Measurements from ENCODE around the gene RNF222.

DNA sequence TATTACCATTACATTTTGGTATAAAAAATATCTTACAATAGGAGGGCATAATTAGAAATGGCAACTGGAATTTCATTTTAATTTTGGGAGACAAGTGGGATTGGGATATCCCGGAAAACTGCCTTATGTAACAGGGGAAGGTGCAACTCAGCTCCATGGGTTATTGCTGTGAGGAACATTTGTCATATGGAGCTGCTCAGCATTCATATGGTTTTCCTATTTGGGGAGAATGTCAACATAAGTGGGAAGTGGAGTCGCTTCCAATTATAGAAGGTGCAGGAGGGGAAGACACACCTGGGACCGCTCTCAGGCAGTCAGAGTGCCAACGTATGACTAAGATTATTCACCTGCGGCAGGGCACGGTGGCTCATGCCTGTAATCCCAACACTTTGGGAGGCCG lies 47.3 kb downstream of the RNF222 start:
- TF ChIP-seq ZNF274 (IDR thresholded peaks at IDR 0.05; ENCODE audit: insufficient read depth, insufficient read length) (no peak), IRF4 (IDR thresholded peaks at IDR 0.05; ENCODE audit: low read depth, low read length) (no peak), YY1 (IDR thresholded peaks at IDR 0.05; ENCODE audit: low read depth, low read length) (no peak), SIN3A (IDR thresholded peaks at IDR 0.05; ENCODE audit: low read depth, low read length) (no peak)
- TF ChIP-seq, protein P1, sequence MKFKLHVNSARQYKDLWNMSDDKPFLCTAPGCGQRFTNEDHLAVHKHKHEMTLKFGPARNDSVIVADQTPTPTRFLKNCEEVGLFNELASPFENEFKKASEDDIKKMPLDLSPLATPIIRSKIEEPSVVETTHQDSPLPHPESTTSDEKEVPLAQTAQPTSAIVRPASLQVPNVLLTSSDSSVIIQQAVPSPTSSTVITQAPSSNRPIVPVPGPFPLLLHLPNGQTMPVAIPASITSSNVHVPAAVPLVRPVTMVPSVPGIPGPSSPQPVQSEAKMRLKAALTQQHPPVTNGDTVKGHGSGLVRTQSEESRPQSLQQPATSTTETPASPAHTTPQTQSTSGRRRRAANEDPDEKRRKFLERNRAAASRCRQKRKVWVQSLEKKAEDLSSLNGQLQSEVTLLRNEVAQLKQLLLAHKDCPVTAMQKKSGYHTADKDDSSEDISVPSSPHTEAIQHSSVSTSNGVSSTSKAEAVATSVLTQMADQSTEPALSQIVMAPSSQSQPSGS (IDR thresholded peaks at IDR 0.05; ENCODE audit: low read length): no peak
- TF ChIP-seq, protein P2, sequence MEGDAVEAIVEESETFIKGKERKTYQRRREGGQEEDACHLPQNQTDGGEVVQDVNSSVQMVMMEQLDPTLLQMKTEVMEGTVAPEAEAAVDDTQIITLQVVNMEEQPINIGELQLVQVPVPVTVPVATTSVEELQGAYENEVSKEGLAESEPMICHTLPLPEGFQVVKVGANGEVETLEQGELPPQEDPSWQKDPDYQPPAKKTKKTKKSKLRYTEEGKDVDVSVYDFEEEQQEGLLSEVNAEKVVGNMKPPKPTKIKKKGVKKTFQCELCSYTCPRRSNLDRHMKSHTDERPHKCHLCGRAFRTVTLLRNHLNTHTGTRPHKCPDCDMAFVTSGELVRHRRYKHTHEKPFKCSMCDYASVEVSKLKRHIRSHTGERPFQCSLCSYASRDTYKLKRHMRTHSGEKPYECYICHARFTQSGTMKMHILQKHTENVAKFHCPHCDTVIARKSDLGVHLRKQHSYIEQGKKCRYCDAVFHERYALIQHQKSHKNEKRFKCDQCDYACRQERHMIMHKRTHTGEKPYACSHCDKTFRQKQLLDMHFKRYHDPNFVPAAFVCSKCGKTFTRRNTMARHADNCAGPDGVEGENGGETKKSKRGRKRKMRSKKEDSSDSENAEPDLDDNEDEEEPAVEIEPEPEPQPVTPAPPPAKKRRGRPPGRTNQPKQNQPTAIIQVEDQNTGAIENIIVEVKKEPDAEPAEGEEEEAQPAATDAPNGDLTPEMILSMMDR (IDR thresholded peaks at IDR 0.05 in 2 of 3, conservative IDR thresholded peaks at IDR 0.05 in 1 of 3; ENCODE audit: control insufficient read depth in 2 of 3, extremely low read depth in 1 of 3, insufficient read depth in 1 of 3, low read depth in 3 of 3, low read length in 3 of 3): no peak
